Kidney (tissue), 14 donors: ENCODE data around the gene PRKAR1B. TPM values are rescaled to one million over a fixed set of nuclear protein-coding genes. Genes with fewer than 3 reads are reported as not detected.
"Not testable (repeated sequence)": the region's sequence is repeated elsewhere in the genome, so short reads cannot be mapped to it uniquely, and the experiment has no call there.

ENCODE experiments used
- DNase-seq, 5 donors: peaks; one replicate each; pipeline ENCODE4 v3.0.0-alpha.2; 2013 to 2020
- FAIRE-seq: peaks from 2 replicates; lab custom pipeline; 2012; peaks lifted over from hg19 to GRCh38; lab: Jason Lieb, UNC
- H3K27ac ChIP-seq, 2 donors: one replicate each; pipeline ENCODE4 v1.7.0; 2013; ENCODE audit warnings: low read depth in 2 of 2, low read length in 2 of 2, inconsistent platforms in 1 of 2
- H3K27me3 ChIP-seq: one replicate; pipeline ENCODE4 v1.7.1; 2013; ENCODE audit warnings: low read length, inconsistent platforms; ENCODE audit not compliant: control insufficient read depth, insufficient read depth
- H3K36me3 ChIP-seq, 3 donors: one replicate each; pipeline versions ENCODE4 v1.7.0 to v1.7.1; 2013; ENCODE audit warnings: low read length in 3 of 3, control low read depth in 1 of 3, inconsistent platforms in 1 of 3; ENCODE audit not compliant: insufficient read depth in 3 of 3, control insufficient read depth in 2 of 3
- H3K4me1 ChIP-seq, 3 donors: one replicate each; pipeline versions ENCODE4 v1.7.0 to v1.7.1; 2013; ENCODE audit warnings: low read length in 3 of 3, inconsistent platforms in 1 of 3, low read depth in 1 of 3; ENCODE audit not compliant: control insufficient read depth in 2 of 3, insufficient read depth in 2 of 3
- H3K4me3 ChIP-seq, 3 donors: one replicate each; pipeline versions ENCODE4 v1.7.0 to v1.8.1; 2013; ENCODE audit warnings: low read length in 3 of 3, control low read depth in 1 of 3, inconsistent platforms in 1 of 3
- H3K9ac ChIP-seq, 3 donors: one replicate each; pipeline versions ENCODE4 v1.7.0 to v1.7.1; 2013; ENCODE audit warnings: low read length in 3 of 3, control low read depth in 1 of 3, inconsistent platforms in 1 of 3
- H3K9me3 ChIP-seq, 3 donors: one replicate each; pipeline versions ENCODE4 v1.7.0 to v1.7.1; 2013; ENCODE audit warnings: low read length in 3 of 3, control low read depth in 1 of 3, inconsistent platforms in 1 of 3; ENCODE audit not compliant: control insufficient read depth in 2 of 3, insufficient read depth in 1 of 3
- intact Hi-C: fragments of 100-400 bp; cut with DNase I; formaldehyde crosslinking; loops from one replicate; pipeline ENCODE4 v1.11.1; 2022
- polyA plus RNA-seq: library from polyadenylated mRNA; stranded (reverse); fragments of 350-450 nt; fragmentation: Illumina TruSeq; extraction: RNeasy Lipid Tissue Mini Kit (QIAGEN cat#74804); gene quantifications from one replicate; pipeline ENCODE4 v1.2.3, GENCODE V29; 2014; ENCODE audit warnings: low read depth, low replicate concordance; ENCODE audit not compliant: insufficient read depth
- total RNA-seq: library from RNA; stranded (reverse); fragmentation: NEBNext Ultra II Directional; extraction: Animal tissue kit (Norgen Biotek cat#: 25700); gene quantifications from one replicate; pipeline ENCODE4 v1.2.1, GENCODE V29; 2021
- TF ChIP-seq, protein P1 (sequence below): IDR thresholded peaks from 3 replicates; pipeline ENCODE4 v1.5.1; 2012; ENCODE audit warnings: mild to moderate bottlenecking, moderate library complexity, borderline replicate concordance; ENCODE audit not compliant: insufficient read depth; ENCODE audit errors: extremely low read depth
- donor health status: control.
- donor health status: control.
- donor health status: control.
- donor health status: control.
- donor health status: control.
- donor health status: DM: yes; HTN: yes; CAD: no.
- donor health status: Normal renal cell carcinoma (clear cell type).

Gene PRKAR1B
- total and polyA plus RNA-seq, 2 donors from 2014 or later = 15.9 to 21.4 TPM

DNA sequence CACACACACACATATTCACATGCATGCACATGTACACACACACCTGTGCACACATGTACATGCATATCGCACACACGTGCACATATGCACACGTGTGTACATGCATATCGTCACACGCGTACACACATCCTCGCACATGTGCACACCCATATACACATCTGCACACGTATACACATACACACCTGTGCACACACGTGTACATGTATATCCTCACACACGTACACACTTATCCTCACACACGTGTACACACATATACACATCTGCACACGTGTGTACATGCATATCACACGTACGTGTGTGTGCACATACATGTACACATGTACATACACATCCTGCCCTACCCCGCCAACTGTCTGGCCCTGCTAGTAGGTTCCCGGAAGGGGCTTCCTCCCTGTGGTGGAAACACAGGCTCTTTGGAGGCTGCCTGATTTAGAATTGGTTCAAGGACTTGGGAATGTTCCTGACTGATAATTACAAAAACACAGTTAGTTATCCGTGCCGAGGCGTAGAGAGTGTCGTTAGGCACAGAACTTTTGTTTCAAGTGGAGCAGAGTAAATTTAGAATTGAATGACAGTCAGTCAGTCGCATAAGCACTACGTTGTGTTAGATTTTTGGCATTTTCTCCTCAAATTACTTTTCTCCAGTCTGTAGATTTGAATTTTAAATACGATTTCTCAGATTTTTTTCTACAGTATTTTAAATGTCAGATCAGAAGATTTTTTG, 18.5 kb upstream of the PRKAR1B start:
- H3K4me3 ChIP-seq = no peak overlapping the region
- FAIRE-seq (no peak), DNase-seq (no peak)
- intact Hi-C loops = no loop called here
- no peaks in the 10 kb centered on the region for H3K27me3 ChIP-seq
- H3K27ac ChIP-seq = no peak overlapping the region
- peaks cover 4 to 16% (median 9%) of the 10 kb centered on the region in 3 donors for H3K36me3 ChIP-seq
- H3K9ac ChIP-seq = no peak overlapping the region
- TF ChIP-seq, protein P1, sequence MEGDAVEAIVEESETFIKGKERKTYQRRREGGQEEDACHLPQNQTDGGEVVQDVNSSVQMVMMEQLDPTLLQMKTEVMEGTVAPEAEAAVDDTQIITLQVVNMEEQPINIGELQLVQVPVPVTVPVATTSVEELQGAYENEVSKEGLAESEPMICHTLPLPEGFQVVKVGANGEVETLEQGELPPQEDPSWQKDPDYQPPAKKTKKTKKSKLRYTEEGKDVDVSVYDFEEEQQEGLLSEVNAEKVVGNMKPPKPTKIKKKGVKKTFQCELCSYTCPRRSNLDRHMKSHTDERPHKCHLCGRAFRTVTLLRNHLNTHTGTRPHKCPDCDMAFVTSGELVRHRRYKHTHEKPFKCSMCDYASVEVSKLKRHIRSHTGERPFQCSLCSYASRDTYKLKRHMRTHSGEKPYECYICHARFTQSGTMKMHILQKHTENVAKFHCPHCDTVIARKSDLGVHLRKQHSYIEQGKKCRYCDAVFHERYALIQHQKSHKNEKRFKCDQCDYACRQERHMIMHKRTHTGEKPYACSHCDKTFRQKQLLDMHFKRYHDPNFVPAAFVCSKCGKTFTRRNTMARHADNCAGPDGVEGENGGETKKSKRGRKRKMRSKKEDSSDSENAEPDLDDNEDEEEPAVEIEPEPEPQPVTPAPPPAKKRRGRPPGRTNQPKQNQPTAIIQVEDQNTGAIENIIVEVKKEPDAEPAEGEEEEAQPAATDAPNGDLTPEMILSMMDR = no peak
- no peaks in the 10 kb centered on the region for H3K4me1 ChIP-seq
- no peaks in the 10 kb centered on the region for H3K9me3 ChIP-seq

- DNase-seq (peak in 2 of 5 donors; percentile 19 to 30), FAIRE-seq (no peak)
- no peaks in the 10 kb centered on the region for H3K4me1 ChIP-seq
- no peak overlapping the region for H3K27ac ChIP-seq
- TF ChIP-seq, protein P1 = no peak
- intact Hi-C loops = no loop called here
- H3K4me3 ChIP-seq = no peak overlapping the region
- no peaks in the 10 kb centered on the region for H3K27me3 ChIP-seq
- peaks cover 4 to 19% (median 12%) of the 10 kb centered on the region in 3 donors for H3K36me3 ChIP-seq
- no peak overlapping the region for H3K9ac ChIP-seq
- no peaks in the 10 kb centered on the region for H3K9me3 ChIP-seq
Measured at GRCh38 chr7:744854-745430, 17.9 kb upstream of the PRKAR1B start.

- H3K36me3 ChIP-seq = peaks cover 4 to 19% (median 12%) of the 10 kb centered on the region in 3 donors
- H3K27ac ChIP-seq, H3K27me3 ChIP-seq, H3K9ac ChIP-seq, H3K4me3 ChIP-seq, intact Hi-C loops, H3K4me1 ChIP-seq, DNase-seq, H3K9me3 ChIP-seq, FAIRE-seq: not testable (repeated sequence)
Measured at GRCh38 chr7:744128-744520, 17.0 kb upstream of the PRKAR1B start.

GRCh38 chr7:743341-744127, 16.5 kb upstream of the PRKAR1B start:
- H3K9me3 ChIP-seq, FAIRE-seq, H3K27me3 ChIP-seq, H3K4me3 ChIP-seq, H3K27ac ChIP-seq, H3K4me1 ChIP-seq, H3K9ac ChIP-seq, intact Hi-C loops: not testable (repeated sequence)
- peak in 2 of 5 donors; percentile 4 to 48 for DNase-seq
- H3K36me3 ChIP-seq = peaks cover 4 to 19% (median 12%) of the 10 kb centered on the region in 3 donors
